NOMO-1 treated with DMSO at 0.1 percent for 48 hours (cell line): ENCODE measurements around the gene PTPN6.

Experiments used
- DNase-seq: peaks from one replicate; lab custom pipeline; 2025; ENCODE audit not compliant: unreplicated experiment; lab: John Stamatoyannopoulos, UW

The PTPN6 gene

DNA sequence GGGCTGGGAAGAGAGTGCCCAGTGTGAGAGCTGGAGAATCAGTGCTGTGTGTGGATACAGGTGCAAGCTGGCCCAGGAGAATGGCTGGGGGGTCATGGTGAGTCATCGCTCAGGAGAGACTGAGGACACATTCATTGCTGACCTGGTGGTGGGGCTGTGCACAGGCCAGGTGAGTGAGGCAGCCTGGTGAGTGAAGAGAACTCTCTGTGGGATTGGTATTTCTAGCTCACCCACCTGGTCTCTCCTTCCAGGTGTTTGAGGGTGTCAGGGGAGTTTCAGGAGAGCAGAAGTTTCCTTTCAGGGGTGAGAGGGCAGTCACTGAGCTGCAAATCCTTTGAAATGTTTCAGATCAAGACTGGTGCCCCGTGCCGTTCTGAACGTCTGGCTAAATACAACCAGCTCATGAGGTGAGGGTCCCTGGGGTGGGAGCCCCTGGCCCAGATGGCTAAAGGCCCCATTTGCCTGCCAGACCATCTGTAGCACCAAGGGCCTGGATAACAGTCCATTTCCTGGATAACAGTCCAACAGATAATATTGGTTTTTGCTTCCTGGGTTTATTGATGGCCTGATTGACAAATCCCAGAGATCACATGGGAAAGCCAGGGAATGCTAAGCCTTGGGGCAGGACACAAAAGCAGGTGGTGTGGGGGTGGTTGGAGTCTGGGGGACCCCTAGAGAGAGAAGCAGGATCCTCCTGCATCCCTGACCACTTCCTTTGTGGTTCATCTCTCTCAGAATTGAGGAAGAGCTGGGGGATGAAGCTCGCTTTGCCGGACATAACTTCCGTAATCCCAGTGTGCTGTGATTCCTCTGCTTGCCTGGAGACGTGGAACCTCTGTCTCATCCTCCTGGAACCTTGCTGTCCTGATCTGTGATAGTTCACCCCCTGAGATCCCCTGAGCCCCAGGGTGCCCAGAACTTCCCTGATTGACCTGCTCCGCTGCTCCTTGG is 28.9 kb upstream of the PTPN6 start:
- no peak for DNase-seq

DNA sequence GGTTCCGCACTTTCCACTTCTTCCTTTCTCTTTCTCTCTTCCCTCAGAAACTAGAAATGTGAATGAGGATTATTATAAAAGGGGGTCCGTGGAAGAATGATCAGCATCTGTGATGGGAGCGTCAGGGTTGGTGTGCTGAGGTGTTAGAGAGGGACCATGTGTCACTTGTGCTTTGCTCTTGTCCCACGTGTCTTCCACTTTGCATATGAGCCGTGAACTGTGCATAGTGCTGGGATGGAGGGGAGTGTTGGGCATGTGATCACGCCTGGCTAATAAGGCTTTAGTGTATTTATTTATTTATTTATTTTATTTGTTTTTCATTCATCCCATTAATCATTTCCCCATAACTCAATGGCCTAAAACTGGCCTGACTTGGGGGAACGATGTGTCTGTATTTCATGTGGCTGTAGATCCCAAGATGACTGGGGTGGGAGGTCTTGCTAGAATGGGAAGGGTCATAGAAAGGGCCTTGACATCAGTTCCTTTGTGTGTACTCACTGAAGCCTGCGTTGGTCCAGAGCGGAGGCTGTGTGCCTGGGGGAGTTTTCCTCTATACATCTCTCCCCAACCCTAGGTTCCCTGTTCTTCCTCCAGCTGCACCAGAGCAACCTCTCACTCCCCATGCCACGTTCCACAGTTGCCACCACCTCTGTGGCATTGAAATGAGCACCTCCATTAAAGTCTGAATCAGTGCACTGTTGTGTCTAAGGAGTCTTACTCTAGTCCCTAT is 28.0 kb upstream of the PTPN6 start:
- no peak for DNase-seq

DNA sequence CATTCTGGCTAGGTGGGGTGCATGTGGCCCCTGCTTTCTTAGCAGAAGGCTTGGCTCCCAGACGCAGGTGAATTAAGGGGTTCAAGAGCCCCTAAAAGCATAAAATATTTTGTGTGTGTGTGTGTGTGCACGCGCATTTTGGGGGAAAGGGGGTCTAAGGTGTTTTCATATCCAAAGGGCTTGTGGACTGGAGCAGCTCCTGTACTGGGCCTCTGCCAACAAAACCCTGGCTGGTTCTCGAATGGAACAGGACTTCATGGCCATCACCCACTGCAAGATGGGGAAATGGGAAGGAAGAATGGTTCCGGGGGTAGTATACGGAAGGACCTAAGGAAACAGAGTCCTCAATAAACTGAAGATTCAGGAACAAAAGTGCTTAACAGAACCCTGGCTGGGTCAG is 27.3 kb upstream of the PTPN6 start:
- no peak for DNase-seq

DNA sequence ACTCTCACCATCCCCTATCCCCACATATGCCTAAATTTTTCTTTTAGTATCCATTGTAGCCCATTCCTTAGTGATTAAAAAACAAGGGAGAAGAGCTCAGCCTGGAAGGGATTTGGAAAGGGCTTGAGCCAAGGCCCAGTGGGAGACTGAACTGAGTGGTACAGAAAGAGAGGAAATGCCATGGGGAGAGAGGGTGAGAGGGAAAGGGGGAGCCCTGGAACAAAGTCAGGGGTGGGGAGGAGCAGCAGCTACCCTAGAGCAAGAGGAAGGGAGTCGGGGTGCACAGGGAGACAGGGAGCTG is 26.0 kb upstream of the PTPN6 start:
- no peak for DNase-seq

DNA sequence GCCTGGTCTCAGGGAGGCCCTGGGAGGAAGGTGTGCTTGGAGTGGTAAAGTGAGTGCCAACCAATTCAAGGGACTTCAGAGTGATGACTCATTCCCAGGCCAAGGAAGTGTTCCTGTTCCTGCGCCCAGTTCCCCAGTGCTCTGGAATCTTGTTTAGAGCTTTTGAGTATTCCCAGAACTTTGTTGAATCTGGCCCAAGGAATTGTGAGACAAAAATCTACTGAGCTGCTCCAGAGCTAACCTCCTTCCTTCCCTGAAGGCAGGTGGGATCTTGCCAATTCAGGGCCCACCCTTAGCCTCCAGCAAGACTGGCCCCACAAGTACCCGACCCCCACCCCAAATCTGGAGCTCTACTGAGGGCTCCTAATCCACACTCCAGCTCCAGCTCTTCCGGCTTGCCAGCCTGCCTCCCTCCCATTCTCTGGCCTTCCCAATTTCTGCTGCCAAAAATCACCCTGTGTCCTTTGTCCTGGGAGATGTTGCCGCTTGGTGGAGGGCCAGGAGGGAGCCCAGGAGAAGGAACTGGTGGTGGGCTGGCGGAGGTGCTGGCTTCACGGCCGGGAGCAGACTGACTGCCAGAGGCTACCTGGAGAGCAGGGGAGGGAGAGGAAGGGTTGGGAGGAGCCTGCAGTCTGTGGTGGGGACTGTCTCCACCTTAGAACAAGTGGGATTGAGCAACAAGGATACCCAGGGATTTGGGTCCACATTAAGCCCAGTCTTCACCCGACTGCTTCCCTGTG is 25.4 kb upstream of the PTPN6 start:
- no peak for DNase-seq

DNA sequence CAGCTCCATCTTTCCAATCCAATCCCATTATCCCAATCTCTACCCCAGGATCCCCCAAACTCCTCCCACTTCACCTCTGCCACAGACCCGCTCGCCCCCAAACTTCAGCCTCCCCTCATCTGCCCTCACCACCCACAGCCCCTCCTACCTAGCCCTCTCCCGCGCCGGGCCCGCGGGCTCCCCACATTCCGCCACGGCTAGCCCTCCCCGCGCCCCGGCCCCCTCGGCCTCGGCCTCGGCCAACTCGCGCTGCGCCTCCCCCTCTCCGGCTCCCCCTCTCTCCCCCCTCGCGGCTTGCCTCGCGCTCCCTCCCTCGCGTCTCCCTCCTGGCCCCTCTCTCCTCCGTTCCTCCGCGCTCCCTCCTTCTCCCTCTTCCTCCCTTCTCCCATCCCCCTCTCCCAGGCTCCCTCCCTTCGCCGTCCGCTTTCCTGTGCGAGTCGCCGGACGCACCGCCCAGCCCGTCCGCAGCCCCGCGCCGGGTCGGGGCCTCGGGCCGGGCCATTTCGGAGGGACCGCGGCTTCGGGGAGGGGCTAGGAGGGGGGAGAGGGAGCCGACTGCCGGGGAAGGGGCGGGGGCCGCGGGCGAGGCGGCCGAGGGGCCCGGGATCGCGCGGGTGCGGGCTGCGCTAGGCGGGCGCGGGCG is 23.7 kb upstream of the PTPN6 start, which contains the start of gene ATN1:
ATN1 (plus strand) TSS at position 581 of the 643 bp plus-strand sequence. CDS start 6,043 bp downstream, outside the sequence.
- DNase-seq, result no peak

DNA sequence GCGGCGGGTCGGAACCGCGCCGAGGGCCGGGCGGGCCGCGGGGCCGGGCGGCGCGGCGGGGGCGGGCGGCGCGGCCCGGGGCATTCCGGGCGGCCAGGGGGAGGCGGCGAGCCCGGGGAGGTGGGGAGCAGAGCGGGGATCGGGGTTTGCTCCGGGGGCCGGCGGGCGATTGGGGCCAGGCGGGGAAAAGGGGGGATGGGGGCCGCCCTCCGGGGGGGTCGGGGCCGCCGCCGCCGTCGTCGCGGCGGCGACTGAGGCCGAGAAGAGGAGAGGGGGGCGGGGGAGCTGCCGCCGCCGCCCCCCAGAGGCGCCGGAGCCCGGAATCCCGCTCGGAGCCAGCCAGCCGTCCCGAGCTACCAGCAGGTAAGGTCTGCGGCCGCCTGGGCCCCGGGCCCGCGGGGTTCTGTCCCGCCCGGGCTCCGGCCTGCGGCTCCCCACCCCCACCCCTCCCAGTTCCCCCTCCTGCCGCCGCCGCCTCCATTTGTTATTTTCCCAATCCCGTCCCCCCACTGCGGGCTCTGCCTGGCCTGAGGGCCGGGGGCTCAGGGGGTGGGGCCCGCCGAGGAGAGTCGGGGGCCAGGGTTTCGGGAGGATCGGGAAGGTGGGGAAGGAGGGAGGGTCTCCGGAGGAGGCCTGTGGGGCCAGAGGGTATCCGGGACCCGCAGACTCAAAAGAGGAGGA is 23.0 kb upstream of the PTPN6 start:
- DNase-seq, result no peak

DNA sequence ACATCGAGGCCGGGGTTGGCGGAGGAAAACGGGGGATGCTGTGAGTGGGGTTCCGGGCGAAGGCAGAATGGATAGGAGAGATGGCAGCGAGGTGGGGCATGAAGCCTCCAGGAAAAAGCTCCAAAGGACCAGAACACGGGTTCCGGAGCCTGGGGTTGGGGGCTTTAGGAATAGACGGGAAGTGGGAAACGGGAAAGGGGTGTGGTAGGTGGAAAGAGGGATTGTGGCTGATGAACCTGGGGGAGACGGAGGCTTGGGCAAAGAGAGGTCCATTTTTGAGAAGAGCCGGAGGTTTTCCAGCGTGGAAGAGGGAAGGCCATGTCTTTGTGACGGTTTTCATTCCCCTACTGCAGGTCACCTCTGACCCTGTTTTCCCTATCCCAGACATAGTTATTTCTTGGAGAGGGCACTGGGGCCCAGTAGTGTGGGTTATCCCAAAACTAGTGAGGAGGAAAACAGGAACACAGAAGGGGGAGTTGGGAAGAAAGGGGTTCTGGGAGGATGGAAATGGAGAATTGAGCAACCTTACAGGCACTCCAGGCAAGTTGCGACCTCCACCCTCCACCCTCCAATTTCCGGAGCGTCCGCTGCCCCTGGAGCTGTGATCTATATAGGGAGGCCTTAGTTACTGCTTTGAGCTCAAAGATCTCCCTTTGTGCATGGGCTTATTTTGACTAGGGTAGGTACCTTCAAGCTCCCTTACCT is 22.3 kb upstream of the PTPN6 start:
- no peak for DNase-seq

DNA sequence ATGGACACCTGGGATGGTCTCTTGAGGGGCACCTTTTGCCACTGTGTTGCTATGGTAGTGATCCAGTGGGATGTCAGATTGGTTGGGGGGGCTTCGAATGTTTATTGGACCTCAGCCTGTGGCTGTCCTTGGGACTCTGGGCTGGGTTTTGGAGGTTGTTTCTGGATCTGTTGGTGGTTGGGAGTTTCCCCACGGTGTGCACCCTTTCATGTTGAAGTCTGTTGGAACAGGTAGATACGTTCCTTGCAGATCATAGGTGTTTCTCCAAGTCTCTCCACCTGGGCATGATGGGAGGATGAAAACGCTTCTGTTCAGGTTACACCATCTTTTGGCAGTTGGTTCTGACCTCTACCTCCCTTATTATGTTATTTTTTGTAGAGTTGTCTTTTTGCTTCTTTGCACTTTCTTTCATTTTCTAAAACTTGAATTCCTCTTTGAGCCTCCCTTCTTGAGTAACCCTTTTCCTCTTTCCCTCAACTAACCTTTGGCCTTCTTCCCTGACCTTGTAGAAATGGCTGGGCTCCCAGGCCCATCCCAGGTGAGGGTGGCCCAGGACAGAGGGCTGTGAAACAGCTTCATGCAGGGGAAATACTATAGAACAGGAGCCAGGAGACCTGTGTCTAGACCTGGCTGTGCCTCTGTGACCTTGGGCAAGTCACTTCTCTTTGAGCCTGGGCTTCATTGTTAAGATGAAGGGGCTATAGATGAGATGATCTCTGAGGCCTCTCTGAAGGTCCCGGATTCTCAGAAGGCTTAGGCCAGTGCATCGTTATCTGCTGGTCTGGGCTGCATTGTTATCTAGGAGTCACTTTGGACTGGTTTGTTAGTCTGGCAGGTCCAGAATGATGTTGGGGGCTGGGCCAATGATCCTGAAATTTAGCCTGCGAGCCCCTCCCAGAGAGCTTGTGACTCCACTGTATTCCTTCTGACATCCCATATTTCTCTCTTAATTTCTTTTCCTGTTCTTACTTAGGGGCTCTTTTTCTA is 21.4 kb upstream of the PTPN6 start:
- no peak for DNase-seq

DNA sequence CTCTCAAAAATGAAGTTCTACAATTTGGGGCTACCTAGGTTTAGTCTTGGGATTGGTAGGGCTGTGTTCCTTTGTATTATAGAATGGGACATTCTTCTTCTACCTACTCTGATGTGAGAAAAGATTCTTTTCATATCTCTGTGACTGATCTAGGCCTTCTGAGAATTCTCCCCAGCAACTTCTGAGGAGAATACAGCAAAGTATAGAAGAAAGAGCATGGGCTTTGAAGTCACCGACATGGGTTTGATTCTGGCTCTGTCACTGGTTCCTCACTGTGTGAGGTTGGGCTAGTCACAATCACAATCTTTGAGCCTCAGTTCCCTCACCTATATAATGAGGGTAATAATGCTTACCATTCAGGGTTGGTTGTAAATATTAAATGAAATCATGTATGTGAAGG is 18.4 kb upstream of the PTPN6 start:
- DNase-seq, result no peak

DNA sequence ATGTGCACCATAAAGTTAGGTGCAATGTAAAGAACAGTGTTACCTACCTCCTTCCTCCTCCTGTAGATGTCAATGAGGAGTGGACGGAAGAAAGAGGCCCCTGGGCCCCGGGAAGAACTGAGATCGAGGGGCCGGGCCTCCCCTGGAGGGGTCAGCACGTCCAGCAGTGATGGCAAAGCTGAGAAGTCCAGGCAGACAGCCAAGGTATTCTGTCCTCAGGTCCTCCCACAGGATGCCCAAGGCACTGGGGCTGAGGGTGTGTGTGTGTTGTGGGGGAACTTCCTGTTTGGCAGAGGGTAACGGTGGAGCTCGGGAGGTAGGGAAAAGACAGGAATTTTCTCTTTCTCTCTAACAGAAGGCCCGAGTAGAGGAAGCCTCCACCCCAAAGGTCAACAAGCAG is 17.0 kb upstream of the PTPN6 start:
- DNase-seq, result no peak

DNA sequence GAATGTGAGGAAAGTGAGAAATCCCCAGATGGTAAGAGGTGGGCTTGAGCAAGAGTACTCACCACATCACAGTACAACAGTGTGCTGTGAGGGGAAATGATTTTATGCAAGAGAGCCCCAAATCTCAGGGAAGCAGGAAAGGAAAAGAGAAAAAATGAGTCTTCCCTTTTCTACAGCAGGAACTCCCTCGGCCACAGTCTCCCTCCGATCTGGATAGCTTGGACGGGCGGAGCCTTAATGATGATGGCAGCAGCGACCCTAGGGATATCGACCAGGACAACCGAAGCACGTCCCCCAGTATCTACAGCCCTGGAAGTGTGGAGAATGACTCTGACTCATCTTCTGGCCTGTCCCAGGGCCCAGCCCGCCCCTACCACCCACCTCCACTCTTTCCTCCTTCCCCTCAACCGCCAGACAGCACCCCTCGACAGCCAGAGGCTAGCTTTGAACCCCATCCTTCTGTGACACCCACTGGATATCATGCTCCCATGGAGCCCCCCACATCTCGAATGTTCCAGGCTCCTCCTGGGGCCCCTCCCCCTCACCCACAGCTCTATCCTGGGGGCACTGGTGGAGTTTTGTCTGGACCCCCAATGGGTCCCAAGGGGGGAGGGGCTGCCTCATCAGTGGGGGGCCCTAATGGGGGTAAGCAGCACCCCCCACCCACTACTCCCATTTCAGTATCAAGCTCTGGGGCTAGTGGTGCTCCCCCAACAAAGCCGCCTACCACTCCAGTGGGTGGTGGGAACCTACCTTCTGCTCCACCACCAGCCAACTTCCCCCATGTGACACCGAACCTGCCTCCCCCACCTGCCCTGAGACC is 15.6 kb upstream of the PTPN6 start:
- no peak for DNase-seq

DNA sequence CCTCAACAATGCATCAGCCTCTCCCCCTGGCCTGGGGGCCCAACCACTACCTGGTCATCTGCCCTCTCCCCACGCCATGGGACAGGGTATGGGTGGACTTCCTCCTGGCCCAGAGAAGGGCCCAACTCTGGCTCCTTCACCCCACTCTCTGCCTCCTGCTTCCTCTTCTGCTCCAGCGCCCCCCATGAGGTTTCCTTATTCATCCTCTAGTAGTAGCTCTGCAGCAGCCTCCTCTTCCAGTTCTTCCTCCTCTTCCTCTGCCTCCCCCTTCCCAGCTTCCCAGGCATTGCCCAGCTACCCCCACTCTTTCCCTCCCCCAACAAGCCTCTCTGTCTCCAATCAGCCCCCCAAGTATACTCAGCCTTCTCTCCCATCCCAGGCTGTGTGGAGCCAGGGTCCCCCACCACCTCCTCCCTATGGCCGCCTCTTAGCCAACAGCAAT is 14.9 kb upstream of the PTPN6 start:
- no peak for DNase-seq

DNA sequence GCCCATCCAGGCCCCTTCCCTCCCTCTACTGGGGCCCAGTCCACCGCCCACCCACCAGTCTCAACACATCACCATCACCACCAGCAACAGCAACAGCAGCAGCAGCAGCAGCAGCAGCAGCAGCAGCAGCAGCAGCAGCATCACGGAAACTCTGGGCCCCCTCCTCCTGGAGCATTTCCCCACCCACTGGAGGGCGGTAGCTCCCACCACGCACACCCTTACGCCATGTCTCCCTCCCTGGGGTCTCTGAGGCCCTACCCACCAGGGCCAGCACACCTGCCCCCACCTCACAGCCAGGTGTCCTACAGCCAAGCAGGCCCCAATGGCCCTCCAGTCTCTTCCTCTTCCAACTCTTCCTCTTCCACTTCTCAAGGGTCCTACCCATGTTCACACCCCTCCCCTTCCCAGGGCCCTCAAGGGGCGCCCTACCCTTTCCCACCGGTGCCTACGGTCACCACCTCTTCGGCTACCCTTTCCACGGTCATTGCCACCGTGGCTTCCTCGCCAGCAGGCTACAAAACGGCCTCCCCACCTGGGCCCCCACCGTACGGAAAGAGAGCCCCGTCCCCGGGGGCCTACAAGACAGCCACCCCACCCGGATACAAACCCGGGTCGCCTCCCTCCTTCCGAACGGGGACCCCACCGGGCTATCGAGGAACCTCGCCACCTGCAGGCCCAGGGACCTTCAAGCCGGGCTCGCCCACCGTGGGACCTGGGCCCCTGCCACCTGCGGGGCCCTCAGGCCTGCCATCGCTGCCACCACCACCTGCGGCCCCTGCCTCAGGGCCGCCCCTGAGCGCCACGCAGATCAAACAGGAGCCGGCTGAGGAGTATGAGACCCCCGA is 14.3 kb upstream of the PTPN6 start:
- DNase-seq, result no peak

DNA sequence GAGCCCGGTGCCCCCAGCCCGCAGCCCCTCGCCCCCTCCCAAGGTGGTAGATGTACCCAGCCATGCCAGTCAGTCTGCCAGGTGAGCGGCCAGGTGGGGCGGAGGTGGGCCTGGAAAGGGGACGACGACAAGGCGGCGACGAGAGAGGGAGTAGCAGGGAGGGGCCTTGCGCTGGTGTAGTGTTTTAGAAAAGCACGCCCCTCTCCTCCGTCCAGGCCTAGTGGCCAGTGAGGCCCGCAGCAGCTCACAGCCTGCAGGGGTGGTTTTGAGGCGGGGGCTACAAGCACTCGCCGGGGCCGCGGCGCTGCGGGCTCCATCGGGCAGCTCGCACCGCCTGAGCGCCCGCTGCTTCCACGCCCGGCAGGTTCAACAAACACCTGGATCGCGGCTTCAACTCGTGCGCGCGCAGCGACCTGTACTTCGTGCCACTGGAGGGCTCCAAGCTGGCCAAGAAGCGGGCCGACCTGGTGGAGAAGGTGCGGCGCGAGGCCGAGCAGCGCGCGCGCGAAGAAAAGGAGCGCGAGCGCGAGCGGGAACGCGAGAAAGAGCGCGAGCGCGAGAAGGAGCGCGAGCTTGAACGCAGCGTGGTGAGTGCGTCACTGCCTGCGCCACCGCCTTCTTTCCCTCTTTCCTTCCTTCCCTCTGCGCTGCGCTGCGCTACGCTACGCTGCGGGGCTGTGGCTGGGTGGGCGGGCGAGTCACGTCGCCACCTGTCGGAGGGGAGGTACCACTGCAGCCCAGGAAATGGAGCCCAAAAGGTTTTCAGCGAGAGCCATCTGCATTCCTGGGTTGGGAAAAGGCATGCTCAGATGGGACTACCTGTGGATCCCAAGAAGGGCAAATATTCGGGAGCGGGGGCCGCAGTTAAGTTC is 13.4 kb upstream of the PTPN6 start:
- peak; percentile 96 for DNase-seq
